ENCODE data around the gene GPRC5B. TPM values are rescaled to one million over a fixed set of nuclear protein-coding genes. Genes with fewer than 3 reads are reported as not detected.

GPRC5B gene
- total and polyA plus RNA-seq, 3 donors from 2014 or later = 144 to 303 (median 195) TPM

DNA sequence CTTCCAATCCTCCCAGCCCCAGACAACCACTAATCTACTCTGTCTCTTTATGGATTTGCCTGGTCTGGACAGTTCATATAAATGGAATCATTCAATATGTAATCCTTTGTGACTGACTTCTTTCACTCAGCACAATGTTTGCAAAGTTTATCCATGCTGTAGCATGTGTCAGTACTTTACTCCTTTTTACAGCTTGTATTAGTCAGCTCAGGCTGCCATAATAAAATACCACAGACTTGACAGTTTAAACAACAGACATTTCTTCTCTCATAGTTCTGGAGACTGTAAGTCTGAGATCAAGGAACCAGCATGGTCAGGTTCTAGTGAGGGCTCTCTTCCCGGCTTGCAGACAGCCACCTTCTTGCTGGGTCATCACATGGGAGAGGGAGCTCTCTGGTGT is 41.3 kb downstream of the GPRC5B start:
- no peaks in the 10 kb centered on the region for H3K36me3 ChIP-seq (ENCODE audit: low read depth, missing control alignments)
- intact Hi-C loops (cut with DNase I; ENCODE audit: low total_unique reads) = no loop called here
- no peaks in the 10 kb centered on the region for H3K9me3 ChIP-seq
- H3K27ac ChIP-seq = no peak overlapping the region
- 79 to 92% methylated on average over 1 of the region's 1 CpG for WGBS, 2 donors
- DNase-seq = no peak
- no peaks in the 10 kb centered on the region for H3K27me3 ChIP-seq
- TF ChIP-seq, protein P1, sequence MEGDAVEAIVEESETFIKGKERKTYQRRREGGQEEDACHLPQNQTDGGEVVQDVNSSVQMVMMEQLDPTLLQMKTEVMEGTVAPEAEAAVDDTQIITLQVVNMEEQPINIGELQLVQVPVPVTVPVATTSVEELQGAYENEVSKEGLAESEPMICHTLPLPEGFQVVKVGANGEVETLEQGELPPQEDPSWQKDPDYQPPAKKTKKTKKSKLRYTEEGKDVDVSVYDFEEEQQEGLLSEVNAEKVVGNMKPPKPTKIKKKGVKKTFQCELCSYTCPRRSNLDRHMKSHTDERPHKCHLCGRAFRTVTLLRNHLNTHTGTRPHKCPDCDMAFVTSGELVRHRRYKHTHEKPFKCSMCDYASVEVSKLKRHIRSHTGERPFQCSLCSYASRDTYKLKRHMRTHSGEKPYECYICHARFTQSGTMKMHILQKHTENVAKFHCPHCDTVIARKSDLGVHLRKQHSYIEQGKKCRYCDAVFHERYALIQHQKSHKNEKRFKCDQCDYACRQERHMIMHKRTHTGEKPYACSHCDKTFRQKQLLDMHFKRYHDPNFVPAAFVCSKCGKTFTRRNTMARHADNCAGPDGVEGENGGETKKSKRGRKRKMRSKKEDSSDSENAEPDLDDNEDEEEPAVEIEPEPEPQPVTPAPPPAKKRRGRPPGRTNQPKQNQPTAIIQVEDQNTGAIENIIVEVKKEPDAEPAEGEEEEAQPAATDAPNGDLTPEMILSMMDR (IDR thresholded peaks at IDR 0.05) = no peak
- TF ChIP-seq POLR2A (IDR thresholded peaks at IDR 0.05) = no peak
- no peaks in the 10 kb centered on the region for H3K4me1 ChIP-seq
- H3K4me3 ChIP-seq = no peak overlapping the region

DNA sequence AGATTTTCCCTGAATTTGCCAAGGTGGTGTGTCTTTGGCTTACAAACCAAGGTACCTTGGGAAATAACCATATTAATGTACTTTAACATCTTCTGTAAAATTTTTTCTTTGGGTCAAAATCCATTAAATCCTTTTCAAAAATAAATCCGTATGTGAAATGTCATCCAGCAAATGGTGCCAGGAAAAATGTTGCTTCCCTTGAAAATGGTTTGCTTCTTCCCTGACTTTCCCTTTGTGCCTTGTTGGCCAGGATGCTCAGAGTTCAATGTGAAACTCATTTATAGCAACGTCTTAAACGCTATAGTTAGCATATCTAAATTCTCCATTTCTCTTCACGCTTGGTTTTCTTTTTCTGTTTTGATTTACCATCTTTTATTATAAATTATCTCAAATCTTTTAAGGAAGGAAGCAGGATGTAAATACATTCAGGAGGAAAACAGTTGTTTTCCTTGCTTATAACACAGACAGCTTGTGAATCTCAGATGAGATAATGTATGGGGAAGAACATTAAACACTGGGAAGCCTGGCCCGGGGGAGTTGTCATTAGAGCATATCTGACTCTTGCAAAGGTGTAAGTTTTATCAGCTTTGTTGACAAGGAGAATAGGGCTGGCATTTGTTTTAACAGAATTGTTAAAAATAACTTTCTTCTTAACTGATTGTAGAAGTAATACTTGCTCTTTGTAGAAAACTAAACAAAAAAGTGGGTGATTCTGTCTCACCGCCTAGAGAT is 42.1 kb downstream of the GPRC5B start:
- Histone ChIP-seq H3K27ac (no peak overlapping the region), H3K9me3 (no peaks in the 10 kb centered on the region), H3K4me1 (no peaks in the 10 kb centered on the region), H3K27me3 (no peaks in the 10 kb centered on the region), H3K4me3 (no peak overlapping the region), H3K36me3 (ENCODE audit: low read depth, missing control alignments) (no peaks in the 10 kb centered on the region)
- DNase-seq = no peak
- WGBS, 2 donors = 58 to 59% methylated on average over 6 of the region's 6 CpGs
- TF ChIP-seq, protein P1 (IDR thresholded peaks at IDR 0.05) = no peak
- intact Hi-C loops (cut with DNase I; ENCODE audit: low total_unique reads) = no loop called here

DNA sequence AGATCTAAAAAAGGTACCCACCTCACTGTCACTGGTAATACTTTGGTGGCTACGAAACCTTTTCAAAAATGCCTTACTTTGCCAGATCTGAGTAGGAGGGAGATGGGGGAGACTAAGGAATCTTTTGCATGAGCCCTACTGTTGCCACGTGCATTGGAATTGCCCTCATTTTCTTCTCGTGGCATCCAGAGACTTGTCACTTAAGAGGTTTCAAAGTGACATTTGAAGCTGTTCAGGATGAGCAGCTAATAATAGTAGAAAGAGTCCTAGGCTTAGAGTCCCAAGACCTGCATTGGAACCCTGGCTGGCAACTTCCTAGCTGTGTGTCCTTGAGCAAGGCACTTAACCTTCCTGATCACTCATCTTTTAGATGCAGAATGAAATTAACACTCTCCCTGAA is 43.5 kb downstream of the GPRC5B start:
- Histone ChIP-seq H3K4me1 (no peaks in the 10 kb centered on the region), H3K27me3 (no peaks in the 10 kb centered on the region), H3K4me3 (no peak overlapping the region), H3K9me3 (no peaks in the 10 kb centered on the region), H3K36me3 (ENCODE audit: low read depth, missing control alignments) (no peaks in the 10 kb centered on the region), H3K27ac (no peak overlapping the region)
- no peak for TF ChIP-seq POLR2A (IDR thresholded peaks at IDR 0.05)
- intact Hi-C loops (cut with DNase I; ENCODE audit: low total_unique reads) = no loop called here
- no peak for DNase-seq
- WGBS, 2 donors = 27 to 42% methylated on average over 3 of the region's 3 CpGs

DNA sequence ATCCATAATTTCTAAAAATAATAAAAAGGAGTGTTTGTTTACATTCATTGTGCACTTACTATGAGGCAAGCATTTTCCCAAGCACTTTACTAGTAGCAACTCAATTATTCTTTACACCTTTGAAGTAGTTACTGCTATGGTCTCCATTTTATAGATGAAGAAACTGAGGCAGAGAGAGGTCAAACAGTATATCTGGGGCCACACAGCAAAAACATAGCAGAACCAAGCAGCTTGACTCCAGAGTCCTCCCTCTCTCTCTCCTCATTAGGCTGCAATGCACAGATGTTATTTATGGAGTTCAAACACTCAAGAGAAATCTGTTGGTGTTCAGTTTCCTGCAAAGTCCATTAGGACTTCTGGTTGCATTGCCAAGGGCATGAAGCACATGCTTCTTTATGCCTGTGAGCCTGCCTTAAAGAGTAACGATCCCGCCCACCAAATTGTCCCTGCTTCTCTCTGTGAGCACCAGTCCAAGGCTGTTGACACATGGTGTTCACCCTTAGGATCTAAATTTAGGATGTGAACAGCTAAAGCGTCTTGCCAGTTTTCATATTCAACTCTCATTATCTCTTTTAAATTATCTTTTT is 44.0 kb downstream of the GPRC5B start:
- intact Hi-C loops (cut with DNase I; ENCODE audit: low total_unique reads) = no loop called here

DNA sequence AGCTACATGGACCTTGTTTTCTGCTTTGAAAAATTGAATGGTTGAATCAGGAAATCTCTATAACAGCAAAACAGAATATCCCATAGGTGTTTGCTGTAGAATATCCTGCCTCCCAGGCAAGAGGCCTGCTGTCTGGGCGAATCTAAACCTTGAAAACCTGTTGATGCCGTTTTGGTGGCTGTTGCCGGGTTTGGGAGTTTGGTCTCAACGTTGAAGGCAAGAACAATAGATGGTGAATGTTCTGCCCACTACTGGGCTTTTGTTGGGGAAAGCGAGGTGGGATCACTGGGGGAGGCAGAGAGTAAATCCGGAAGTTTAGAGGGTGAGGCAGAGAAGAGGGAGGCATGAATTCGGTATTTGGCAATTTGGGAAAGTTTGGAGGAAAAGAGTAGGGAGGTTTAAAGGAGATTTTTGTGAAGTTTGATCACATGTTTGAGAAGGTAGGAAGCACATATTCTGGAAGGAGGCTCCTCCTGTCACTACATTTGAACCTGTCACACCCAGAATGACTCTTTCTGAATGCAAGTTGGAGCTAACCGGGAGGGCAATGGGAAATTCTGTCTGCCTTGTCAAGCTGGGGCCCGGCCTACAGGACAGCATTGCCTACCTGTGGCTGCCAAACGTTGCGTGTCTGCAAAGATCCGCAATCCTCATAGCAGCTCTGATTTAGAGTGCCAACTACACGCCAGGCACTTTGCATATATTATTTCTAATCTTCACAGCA is 46.5 kb downstream of the GPRC5B start:
- no peaks in the 10 kb centered on the region for H3K27me3 ChIP-seq
- H3K36me3 ChIP-seq (ENCODE audit: low read depth, missing control alignments) = no peaks in the 10 kb centered on the region
- intact Hi-C loops (cut with DNase I; ENCODE audit: low total_unique reads) = no loop called here
- no peaks in the 10 kb centered on the region for H3K9me3 ChIP-seq
- no peak overlapping the region for H3K27ac ChIP-seq
- DNase-seq = no peak
- no peaks in the 10 kb centered on the region for H3K4me1 ChIP-seq
- WGBS, 2 donors = 87 to 88% methylated on average over 13 of the region's 13 CpGs
- no peak overlapping the region for H3K4me3 ChIP-seq
- TF ChIP-seq, protein P1 (IDR thresholded peaks at IDR 0.05) = no peak
- TF ChIP-seq POLR2A (IDR thresholded peaks at IDR 0.05) = no peak

More for the DNA sequence above, 44.0 kb downstream of the GPRC5B start:
- Histone ChIP-seq H3K36me3 (ENCODE audit: low read depth, missing control alignments) (no peaks in the 10 kb centered on the region), H3K4me3 (no peak overlapping the region), H3K27me3 (no peaks in the 10 kb centered on the region), H3K9me3 (no peaks in the 10 kb centered on the region), H3K27ac (no peak overlapping the region), H3K4me1 (no peaks in the 10 kb centered on the region)
- WGBS, 2 donors = 39 to 42% methylated on average over 3 of the region's 3 CpGs
- DNase-seq = no peak
- no peak for TF ChIP-seq POLR2A (IDR thresholded peaks at IDR 0.05)
- TF ChIP-seq, protein P1 (IDR thresholded peaks at IDR 0.05) = no peak
